ENCODE data around the gene CDK11B.

CDK11B gene

DNA sequence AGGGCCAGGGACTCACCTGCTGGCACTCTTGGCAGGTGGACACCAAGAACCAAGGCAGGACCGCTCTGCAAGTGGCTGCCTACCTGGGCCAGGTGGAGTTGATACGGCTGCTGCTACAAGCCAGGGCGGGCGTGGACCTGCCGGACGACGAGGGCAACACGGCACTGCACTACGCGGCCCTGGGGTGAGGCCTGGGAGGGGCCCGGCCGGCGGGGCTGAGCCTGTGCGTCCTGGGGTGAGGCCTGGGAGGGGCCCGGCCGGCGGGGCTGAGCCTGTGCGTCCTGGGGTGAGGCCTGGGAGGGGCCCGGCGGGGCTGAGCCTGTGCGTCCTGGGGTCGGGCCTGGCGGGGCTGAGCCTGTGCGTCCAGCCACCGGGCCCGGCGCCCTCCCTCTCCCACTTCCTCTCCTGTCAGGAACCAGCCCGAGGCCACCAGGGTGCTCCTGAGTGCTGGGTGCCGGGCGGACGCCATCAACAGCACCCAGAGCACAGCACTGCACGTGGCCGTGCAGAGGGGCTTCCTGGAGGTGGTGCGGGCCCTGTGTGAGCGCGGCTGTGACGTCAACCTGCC, 31.5 kb downstream of the CDK11B start:
- DNase-seq (ENCODE audit: low spot score): no peak

DNA sequence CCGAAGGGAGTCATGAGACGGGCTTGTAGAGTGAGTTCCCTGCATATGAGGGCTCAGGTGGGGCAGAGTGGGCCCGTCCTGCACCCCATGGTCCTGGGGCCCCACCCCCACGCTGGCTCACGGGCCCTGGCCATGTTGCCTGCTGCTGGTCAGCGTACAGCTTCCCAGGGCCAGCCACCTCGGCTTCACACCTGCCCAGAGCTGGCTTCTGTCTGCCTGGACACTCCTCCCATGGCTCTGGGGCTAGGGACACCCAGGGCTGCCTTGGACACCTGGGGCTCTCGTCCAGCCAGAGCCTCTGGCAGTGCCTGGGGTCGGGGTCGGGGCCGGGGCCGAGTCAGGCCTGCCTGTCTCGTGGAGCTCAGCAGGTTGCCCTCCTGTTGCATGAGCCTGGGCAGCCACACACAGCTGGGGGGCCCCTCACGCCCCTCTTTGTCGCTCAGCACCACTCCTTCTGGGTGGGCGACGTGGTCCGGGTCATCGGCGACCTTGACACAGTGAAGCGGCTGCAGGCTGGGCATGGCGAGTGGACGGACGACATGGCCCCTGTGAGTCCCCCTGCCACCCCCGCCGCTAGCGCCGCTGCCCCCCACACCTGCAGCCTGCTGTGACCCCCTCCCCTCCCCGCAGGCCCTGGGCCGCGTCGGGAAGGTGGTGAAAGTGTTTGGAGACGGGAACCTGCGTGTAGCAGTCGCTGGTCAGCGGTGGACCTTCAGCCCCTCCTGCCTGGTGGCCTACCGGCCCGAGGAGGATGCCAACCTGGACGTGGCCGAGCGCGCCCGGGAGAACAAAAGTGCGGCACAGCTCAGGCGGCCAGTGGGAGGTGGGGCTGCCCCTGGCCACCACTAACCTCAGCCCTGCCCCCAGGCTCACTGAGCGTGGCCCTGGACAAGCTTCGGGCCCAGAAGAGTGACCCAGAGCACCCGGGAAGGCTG, 32.3 kb downstream of the CDK11B start:
- DNase-seq (ENCODE audit: low spot score): no peak

GRCh38 chr1:1625824-1626206, 33.0 kb downstream of the CDK11B start:
- no peak for DNase-seq (ENCODE audit: low spot score)

DNA sequence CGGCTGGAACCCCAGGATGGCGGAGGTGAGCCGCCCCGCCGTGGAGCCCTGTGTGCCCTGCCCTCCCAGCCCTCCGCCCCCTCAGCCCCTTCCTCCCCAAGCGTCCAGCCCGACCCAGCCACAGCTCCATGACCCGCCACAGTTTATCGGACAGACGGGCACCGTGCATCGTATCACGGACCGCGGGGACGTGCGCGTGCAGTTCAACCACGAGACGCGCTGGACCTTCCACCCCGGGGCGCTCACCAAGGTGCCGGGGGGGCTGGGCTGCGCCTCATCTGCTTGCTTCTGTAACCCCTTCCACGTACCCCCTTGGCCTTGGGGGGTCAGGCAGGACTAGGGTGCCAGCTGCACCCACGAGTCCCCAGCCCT, 33.4 kb downstream of the CDK11B start:
- no peak for DNase-seq (ENCODE audit: low spot score)

GRCh38 chr1:1624443-1625403, 34.1 kb downstream of the CDK11B start:
- DNase-seq (ENCODE audit: low spot score): no peak

DNA sequence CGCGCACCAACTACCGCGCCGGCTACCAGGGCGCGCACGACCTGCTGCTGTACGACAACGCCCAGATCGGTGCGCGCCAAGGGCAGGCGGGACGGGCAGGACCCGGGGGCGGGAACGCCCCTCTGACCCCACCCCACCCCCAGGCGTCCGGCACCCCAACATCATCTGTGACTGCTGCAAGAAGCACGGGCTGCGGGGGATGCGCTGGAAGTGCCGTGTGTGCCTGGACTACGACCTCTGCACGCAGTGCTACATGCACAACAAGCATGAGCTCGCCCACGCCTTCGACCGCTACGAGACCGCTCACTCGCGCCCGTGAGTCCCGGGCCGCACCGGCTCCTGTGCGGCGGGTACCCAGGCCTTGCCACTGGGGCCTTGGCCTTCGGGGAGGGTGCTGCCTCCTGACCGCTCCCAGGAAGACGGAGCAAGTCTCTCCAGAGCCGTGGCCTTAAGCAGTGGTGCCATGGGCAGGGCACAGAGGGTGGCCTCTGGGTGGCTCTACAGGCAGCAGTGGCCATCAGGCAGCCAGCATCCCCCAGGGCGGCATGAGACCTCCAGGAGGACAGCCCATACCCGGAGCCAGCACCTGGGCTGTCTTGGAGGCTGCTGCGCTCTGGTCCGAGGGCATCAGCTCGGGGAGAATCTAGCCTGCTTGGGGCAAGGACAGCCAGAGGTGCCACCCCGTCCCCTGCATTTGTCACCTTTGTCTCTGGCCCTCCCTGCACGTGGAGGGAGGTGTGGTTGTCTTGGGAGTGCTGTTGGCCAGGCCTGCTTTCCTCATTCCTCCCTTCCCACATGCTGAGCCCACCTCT, 35.0 kb downstream of the CDK11B start:
- DNase-seq (ENCODE audit: low spot score): no peak

DNA sequence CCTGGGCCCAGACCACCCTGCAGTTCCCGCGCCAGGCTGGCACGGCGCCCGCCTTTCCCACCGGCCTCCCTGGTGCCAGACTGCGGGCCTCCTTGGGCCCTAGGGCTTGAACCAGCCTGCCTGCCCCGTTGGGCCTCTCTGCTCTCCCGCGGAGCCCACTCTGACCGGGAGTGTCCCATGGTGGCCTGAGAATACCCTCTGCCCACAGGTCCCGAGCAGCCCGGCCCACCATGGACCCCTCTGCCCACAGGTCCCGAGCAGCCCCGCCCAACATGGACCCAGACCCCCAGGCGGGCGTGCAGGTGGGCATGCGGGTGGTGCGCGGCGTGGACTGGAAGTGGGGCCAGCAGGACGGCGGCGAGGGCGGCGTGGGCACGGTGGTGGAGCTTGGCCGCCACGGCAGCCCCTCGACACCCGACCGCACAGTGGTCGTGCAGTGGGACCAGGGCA, 35.6 kb downstream of the CDK11B start:
- DNase-seq (ENCODE audit: low spot score): no peak

DNA sequence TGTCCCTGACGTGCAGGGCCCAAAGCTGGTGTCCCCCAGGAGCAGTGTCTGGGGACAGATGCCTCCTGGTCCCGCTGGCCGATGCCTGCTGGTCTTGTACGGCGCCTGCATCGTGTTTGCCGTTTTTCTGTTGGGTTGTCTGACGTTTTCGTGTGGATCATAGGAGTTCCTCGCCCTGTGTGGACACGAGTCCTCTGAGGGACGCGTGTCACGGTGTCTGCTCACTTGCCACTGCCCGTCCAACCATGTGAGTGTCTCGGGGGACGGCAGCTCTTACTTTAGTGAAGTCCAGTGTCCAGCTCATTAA, 36.1 kb downstream of the CDK11B start:
- no peak for DNase-seq (ENCODE audit: low spot score)

- DNase-seq (ENCODE audit: low spot score): no peak
Observed at GRCh38 chr1:1622010-1622787, 36.6 kb downstream of the CDK11B start.

DNA sequence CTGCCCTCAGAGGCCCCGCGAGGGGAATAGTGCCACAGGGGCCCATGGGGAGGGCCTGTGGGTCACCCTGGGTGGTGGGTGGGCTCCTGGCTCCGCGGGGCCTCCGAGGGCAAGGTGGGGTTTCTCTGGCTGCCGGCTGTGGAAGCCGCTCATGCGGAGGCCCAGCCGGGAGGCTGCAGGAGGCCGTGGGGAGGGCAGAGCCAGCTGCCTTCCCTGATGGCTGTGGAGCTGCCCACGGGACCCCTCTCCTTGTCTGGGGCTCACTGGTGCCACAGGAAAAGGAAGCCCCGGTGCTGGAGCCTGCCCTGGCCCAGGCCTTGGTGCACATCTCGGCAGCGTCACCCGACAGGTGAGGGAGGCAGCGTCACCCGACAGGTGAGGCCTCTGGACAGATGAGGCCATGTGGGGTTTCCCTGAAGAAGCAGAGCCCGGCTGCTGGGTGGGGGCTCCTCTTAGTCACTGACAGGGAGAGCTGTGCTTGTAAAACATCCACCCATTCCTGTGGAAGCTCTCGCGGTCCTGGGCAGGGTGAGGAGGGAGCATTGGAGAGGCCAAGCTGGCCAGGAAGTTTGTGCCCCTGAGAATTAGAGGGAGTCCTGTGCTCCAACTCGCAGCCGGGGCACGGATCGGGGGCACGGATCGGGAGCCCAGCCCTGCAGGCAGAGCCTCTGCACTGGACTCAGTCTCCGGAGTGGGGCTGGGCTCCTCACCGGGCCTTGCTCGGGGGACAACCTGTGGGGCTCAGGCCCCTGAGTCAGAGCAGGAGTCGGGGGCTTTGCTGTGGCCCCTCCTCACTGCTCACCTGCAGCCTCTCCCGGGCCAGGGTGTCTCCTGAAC, 37.4 kb downstream of the CDK11B start:
- no peak for DNase-seq (ENCODE audit: low spot score)

- DNase-seq (ENCODE audit: low spot score): no peak
Observed at GRCh38 chr1:1620433-1621139, 38.2 kb downstream of the CDK11B start.

DNA sequence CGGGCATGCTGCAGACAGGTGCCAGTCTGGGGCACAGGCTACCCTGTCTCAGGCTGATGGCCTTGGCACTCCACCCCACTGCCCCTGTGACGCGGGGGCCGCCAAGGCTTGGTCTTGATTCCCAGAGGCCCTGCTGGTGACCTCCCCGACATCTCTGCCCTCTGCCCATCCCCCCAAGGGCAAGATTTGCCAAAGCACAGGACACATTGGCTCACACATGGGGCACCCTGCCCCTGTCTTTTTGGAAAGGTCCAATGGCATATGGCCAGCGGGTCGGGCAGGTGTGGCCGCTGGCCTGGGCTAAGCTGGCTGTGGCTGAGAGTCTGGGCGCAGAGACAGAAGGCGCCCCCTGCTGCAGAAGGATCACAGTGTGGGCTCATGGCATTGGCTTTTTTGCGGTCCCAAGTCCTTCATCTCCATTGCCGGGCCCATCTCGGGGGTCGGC, 38.9 kb downstream of the CDK11B start:
- no peak for DNase-seq (ENCODE audit: low spot score)

GRCh38 chr1:1618396-1619068, 40.3 kb downstream of the CDK11B start:
- no peak for DNase-seq (ENCODE audit: low spot score)

DNA sequence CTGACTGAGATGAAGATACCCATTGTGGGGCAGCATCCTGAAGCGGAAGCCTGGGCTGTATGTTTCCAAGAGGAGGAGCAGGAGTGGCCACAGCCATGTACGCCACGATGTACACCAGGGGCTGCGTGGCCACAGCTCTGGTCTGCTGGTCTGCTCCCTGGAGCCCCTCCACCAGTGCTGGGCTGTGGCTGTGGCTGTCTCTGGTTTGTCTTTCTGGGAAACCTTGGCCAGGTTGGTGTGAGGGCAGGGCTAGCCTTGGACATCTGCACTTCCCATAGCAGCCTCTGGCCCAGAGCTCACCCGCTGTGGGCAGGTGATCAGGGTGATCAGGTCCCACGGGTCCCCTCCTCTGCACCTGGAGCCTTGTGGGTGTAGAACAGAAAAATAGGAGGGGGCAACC, 40.9 kb downstream of the CDK11B start:
- no peak for DNase-seq (ENCODE audit: low spot score)

GRCh38 chr1:1617516-1617915, 41.3 kb downstream of the CDK11B start:
- no peak for DNase-seq (ENCODE audit: low spot score)

DNA sequence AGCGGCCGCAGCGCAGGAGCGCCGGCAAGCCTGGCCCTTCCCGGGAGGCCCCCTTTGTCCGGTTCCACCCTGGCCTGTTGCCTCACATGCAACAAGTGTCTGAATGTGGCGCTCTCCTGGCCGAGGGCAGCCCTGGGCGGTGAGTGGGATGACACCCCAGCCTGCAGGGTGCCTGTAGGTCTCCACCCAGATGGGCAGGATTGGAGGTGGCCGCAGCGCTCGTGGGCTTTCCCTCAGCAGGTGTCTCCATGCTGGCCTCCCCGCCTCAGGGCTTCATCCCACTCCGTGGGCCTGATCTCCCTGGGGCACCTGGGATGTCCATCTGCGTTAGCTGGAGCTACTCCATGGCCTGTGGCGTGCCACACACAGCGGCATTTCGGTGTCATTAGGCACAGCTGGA, 42.0 kb downstream of the CDK11B start:
- DNase-seq (ENCODE audit: low spot score): no peak

GRCh38 chr1:1616045-1616790, 42.6 kb downstream of the CDK11B start:
- peak; percentile 87 for DNase-seq (ENCODE audit: low spot score)

Data from AG08396 (cell line).